GM12874 (cell line): Measurements from ENCODE around the gene PIK3CB.

Experiments
- TF ChIP-seq, protein P1 (sequence below): IDR thresholded peaks from 2 replicates; pipeline ENCODE4 v1.5.1; 2011; ENCODE audit warnings: low read depth, mild to moderate bottlenecking, control low read depth, low read length, moderate library complexity; ENCODE audit not compliant: insufficient read depth

PIK3CB gene

DNA sequence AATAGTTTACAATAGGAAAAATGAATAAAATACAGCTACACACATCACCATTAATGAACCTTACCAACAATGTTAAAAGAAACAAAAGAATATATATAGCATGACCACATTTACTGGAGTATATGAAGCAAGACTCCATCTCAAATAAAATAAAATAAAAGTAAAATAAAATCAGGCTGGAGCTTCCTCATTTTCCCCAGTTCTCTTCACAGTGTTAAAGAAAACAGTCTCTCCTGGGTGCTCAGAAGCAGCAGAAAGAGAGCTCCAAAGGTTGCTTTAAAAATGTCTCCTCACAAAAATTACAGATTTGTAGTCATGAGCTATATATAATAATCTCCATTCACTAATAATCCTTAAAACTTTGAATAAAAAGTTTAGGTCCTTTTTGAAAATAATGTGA lies 48.8 kb downstream of the PIK3CB start:
- TF ChIP-seq, protein P1, sequence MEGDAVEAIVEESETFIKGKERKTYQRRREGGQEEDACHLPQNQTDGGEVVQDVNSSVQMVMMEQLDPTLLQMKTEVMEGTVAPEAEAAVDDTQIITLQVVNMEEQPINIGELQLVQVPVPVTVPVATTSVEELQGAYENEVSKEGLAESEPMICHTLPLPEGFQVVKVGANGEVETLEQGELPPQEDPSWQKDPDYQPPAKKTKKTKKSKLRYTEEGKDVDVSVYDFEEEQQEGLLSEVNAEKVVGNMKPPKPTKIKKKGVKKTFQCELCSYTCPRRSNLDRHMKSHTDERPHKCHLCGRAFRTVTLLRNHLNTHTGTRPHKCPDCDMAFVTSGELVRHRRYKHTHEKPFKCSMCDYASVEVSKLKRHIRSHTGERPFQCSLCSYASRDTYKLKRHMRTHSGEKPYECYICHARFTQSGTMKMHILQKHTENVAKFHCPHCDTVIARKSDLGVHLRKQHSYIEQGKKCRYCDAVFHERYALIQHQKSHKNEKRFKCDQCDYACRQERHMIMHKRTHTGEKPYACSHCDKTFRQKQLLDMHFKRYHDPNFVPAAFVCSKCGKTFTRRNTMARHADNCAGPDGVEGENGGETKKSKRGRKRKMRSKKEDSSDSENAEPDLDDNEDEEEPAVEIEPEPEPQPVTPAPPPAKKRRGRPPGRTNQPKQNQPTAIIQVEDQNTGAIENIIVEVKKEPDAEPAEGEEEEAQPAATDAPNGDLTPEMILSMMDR = no peak

DNA sequence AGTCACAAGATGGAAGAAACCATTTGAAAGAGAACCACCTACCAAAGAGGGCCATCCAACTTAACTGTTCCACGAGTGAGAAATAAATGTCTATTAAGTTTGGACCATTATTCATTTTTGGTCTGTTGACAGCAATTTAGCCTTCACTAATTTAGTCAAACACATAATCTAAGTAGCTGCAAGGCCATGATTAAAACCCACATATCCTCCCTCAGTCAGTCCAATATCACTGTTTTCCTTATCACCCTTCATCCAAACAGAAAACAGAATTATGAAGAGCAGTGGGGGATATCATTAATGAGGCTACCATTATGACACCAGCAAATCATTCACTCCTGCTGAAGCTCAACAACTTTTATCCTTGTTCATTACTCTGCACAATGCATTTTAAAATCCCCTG lies 52.0 kb downstream of the PIK3CB start:
- TF ChIP-seq, protein P1 = no peak

DNA sequence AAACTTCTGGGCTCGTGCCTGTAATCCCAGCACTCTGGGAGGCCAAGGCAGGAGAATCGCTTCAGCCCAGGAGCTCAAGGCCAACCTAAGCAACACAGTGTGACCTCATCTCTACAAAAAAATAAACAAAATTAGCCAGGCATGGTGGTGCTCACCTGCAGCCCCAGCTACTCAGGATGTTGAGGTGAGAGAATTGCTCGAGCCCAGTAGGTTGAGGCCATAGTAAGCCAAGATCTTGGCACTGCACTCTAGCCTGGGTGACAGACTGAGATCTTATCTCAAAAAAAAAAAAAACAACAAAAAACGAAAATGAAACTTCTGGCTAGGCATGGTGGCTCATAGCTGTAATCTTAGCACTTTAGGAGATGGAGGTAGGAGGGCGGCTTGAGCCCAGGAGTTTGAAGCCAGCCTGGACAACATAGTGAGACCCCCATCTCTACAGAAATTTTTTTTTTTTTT lies 53.7 kb downstream of the PIK3CB start:
- TF ChIP-seq, protein P1 = no peak

DNA sequence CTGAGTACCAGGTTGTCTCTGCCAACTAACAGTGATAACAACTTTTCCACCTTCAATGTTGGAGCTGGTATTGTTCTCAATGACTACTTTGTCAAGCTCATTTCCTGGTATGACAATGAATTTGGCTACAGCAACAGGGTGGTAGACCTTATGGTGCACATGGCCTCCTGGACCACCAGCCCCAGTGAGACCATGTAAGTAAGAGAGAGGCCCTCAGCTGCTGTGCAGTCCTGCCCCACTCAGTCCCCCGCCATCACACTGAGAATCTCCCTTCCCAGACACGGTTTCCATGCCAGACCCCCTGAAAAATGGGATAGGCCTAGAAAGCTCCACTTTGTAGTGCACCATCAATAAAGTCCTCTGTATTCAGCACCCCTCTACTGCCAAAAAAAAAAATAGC lies 56.1 kb downstream of the PIK3CB start:
- TF ChIP-seq, protein P1 = no peak

DNA sequence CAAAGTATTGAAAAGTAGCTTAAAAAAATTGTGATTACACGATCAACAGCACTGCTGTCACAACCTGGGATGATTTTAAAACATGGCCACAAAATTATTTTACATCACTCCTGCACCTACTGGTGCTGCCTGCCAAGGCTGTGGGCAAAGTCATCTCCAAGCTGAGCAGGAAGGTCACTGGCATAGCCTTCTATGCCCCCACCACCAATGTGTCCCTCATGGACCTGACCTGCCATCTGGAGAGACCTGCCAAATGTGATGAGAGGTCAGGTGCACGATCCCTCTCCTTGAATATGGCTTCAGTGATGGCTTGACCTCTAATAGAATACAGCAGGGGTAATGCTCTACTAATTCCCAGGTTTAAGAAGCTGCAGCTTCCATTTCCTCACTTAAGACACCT lies 57.8 kb downstream of the PIK3CB start:
- TF ChIP-seq, protein P1 = no peak

DNA sequence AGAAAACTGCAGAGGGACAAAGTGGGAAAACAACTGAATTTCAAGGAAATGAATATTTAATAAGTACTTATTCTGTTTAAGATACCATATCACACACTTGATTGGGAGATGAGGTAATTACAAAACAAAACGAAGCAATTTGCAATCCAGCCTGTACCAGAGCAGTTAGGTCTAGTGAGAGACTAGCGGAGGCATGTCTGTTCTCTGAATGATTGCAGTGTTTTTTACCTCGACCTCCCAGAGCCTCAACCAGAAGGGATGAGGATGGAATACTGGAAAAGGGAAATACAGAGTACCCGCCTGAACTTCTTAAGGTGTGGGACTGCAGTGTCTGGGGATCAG lies 59.5 kb downstream of the PIK3CB start:
- TF ChIP-seq, protein P1 = no peak

DNA sequence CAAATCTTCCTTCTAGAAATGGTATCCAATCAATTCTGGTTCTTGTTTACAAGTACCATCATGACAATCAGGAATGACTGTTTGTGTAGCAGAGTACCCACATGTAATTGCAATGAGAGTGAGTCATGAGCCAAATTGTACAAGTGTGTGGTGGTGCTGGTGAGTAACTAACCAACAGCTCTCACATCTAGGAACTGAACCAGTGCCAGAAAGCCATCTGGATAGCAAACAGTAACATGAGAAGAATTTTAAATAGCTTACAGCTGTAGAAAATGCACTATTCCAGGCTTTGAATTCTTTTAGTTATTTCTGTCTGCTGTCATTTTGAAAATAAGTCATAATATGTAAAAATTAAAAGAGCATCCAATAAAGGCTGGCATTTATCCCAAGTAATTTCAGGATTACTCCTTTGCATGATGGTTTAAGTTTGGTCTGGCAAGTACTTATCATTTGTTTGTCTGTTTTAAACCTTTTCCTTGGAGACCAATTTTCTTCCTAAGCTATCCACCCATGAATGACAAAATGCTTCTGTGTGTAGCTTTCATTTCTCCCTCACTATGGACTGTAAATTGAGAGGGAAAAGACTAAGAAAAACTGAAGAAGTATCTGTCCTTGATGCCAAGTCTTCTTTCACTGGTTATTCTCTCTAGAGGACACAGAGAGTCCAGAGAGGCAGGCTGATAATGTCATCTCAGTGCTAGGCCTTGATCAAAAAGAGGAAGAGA lies 60.0 kb downstream of the PIK3CB start:
- TF ChIP-seq, protein P1 = no peak
